Uterus (tissue), 4 donors: Measurements from ENCODE around the gene METTL4. TPM values are rescaled to one million over a fixed set of nuclear protein-coding genes. Genes with fewer than 3 reads are reported as not detected.
"Not testable (repeated sequence)": the region's sequence is repeated elsewhere in the genome, so short reads cannot be mapped to it uniquely, and the experiment has no call there.

Source experiments
- DNase-seq, 2 donors: peaks; one replicate each; pipeline ENCODE4 v3.0.0-alpha.2; 2019 to 2020
- H3K27ac ChIP-seq, 2 donors: fragments of 200-600 bp; sonication (generic); 1 replicate in 1 of 2; 2 replicates in 1 of 2; pipeline ENCODE4 v1.5.1; 2016 to 2018
- H3K27me3 ChIP-seq, 2 donors: fragments of 200-600 bp; sonication (generic); one replicate each; pipeline ENCODE4 v1.5.1; 2018 to 2019; ENCODE audit warnings: control low read depth in 1 of 2
- H3K36me3 ChIP-seq, 2 donors: fragments of 200-600 bp; sonication (generic); one replicate each; pipeline ENCODE4 v1.5.1; 2019; ENCODE audit warnings: control low read depth in 1 of 2
- H3K4me1 ChIP-seq, 2 donors: fragments of 200-600 bp; sonication (generic); one replicate each; pipeline ENCODE4 v1.5.1; 2018 to 2019; ENCODE audit warnings: control low read depth in 1 of 2
- H3K4me3 ChIP-seq, 2 donors: fragments of 200-600 bp; sonication (generic); 1 replicate in 1 of 2; 2 replicates in 1 of 2; pipeline ENCODE4 v1.5.1; 2018 to 2019; ENCODE audit warnings: mild to moderate bottlenecking in 1 of 2
- H3K9me3 ChIP-seq, 2 donors: fragments of 200-600 bp; sonication (generic); one replicate each; pipeline ENCODE4 v1.5.1; 2019; ENCODE audit warnings: control low read depth in 1 of 2
- POLR2A ChIP-seq, 2 donors: fragments of 450-650 bp; IDR thresholded peaks; one replicate each; pipeline ENCODE4 v1.6.1; 2016; ENCODE audit warnings: antibody characterized with exemption in 2 of 2, mild to moderate bottlenecking in 1 of 2, moderate library complexity in 1 of 2
- intact Hi-C: fragments of 100-400 bp; cut with DNase I; formaldehyde crosslinking; loops from one replicate; pipeline ENCODE4 v1.15.1; 2023; ENCODE audit warnings: low total_unique reads
- total RNA-seq, 4 donors: library from RNA; depleted of rRNA in 3 of 4; stranded (reverse); fragments of >200 nt in 3 of 4; gene quantifications; one replicate each; pipeline versions ENCODE4 v1.1.0 to v1.2.4, GENCODE V29; 2014 to 2023
- TF ChIP-seq, protein P1 (sequence below), 4 experiments: fragments of 200-600 bp in 2 of 4; fragments of 450-650 bp in 2 of 4; sonication (generic) in 2 of 4; IDR thresholded peaks; one replicate each; pipeline ENCODE4 v1.5.1; 2016 to 2019; ENCODE audit warnings: antibody characterized with exemption in 4 of 4, mild to moderate bottlenecking in 2 of 4, moderate library complexity in 1 of 4
- donor health status: DM: yes; HTN: yes; CAD: no.

METTL4 gene
- total RNA-seq, 4 donors from 2014 or later = 6.7 to 22.9 (median 18.5) TPM

GRCh38 chr18:2529154-2529553 is 42.2 kb downstream of the METTL4 start:
- Histone ChIP-seq H3K27me3 (no peaks in the 10 kb centered on the region), H3K9me3 (no peaks in the 10 kb centered on the region), H3K36me3 (no peaks in the 10 kb centered on the region), H3K4me3 (no peak overlapping the region), H3K4me1 (no peaks in the 10 kb centered on the region), H3K27ac (no peak overlapping the region)
- no peak for DNase-seq
- intact Hi-C loops = no loop called here
- TF ChIP-seq, protein P1, sequence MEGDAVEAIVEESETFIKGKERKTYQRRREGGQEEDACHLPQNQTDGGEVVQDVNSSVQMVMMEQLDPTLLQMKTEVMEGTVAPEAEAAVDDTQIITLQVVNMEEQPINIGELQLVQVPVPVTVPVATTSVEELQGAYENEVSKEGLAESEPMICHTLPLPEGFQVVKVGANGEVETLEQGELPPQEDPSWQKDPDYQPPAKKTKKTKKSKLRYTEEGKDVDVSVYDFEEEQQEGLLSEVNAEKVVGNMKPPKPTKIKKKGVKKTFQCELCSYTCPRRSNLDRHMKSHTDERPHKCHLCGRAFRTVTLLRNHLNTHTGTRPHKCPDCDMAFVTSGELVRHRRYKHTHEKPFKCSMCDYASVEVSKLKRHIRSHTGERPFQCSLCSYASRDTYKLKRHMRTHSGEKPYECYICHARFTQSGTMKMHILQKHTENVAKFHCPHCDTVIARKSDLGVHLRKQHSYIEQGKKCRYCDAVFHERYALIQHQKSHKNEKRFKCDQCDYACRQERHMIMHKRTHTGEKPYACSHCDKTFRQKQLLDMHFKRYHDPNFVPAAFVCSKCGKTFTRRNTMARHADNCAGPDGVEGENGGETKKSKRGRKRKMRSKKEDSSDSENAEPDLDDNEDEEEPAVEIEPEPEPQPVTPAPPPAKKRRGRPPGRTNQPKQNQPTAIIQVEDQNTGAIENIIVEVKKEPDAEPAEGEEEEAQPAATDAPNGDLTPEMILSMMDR (IDR thresholded peaks at IDR 0.05) = no peak

DNA sequence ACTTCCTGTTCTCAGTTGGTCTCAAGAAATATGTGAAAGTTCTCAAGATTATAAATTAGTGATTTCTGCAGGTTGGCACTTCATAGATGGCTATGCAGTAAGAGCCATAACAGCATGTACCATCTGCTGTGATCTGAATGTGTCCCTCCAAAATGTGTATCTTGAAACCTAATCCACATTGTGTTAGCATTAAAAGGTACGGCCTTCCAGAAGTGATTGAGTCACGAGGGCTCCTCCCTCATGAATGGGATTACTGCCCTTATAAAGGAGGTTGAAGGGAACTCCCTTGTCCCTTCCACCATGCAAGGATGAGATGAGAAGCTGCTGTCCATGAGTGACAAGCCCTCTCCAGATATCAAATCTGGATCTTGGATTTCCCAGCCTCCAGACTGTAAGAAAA is 45.0 kb downstream of the METTL4 start:
- intact Hi-C loops = no loop called here
- no peak for DNase-seq
- no peaks in the 10 kb centered on the region for H3K4me1 ChIP-seq
- H3K4me3 ChIP-seq = no peak overlapping the region
- H3K27me3 ChIP-seq = no peaks in the 10 kb centered on the region
- H3K9me3 ChIP-seq = no peaks in the 10 kb centered on the region
- no peaks in the 10 kb centered on the region for H3K36me3 ChIP-seq
- no peak overlapping the region for H3K27ac ChIP-seq
- TF ChIP-seq, protein P1 (IDR thresholded peaks at IDR 0.05) = no peak
- no peak for TF ChIP-seq POLR2A (IDR thresholded peaks at IDR 0.05)

DNA sequence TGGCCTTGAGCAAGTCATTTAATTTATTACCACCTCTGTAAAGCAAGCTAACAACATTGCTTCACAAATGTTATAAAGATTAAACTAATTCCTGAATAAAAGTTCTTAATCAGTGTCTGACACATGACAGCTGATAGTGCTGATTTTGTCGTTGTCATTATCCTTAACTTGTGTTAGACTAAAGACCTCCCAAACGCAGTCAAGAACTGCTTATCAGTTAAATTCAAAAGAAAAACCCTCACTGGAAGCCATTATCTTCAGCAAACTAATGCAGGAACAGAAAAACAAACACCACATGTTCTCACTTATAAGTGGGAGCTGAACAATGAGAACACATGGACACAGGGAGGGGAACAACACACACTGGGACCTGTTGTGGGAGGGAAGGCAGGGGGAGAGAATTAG is 46.5 kb downstream of the METTL4 start:
- H3K9me3 ChIP-seq, intact Hi-C loops, H3K36me3 ChIP-seq, H3K4me3 ChIP-seq, H3K27ac ChIP-seq, H3K4me1 ChIP-seq, H3K27me3 ChIP-seq, DNase-seq: not testable (repeated sequence)

DNA sequence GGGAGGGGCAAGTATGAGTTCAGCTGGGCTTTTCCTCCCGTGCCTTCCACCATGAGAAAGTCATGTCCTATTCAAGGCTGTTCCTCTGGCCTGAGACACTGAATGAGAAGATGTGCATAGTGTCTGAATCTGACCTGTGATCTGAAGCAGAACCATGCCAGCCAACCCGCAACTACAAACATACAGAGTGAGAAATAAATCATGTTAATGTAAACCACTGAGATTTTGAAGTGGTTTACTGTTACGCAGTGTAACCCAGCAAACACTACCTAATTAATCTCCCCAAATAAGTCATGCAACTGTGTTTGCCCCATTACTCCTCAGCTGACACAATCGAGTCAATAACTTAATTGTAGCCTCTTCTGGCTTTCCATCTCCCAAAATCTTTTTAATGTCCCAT is 49.2 kb downstream of the METTL4 start:
- no peak for DNase-seq
- Histone ChIP-seq H3K27me3 (no peaks in the 10 kb centered on the region), H3K4me3 (no peak overlapping the region), H3K9me3 (no peaks in the 10 kb centered on the region), H3K4me1 (no peaks in the 10 kb centered on the region), H3K36me3 (no peaks in the 10 kb centered on the region), H3K27ac (no peak overlapping the region)
- intact Hi-C loops = no loop called here
- no peak for TF ChIP-seq POLR2A (IDR thresholded peaks at IDR 0.05)

DNA sequence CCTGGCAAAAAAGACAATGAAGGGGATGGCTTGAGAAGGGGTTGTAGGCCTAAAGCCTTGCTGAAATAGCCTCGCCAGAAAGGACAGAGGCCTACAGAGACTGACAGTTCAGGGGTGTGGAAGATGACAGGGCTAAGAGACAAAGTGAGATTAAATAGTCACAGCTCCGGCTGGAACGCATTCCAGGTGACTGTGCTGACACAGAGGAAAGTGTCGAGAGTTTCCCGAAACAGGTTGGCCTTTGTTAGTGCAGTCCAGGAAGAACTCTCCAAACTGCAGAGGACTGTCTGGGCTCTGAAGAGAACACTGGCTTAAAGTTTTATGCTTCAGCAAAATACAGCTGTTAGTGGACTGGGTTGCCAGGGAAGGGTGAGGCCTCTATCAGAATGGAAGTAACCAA is 52.8 kb downstream of the METTL4 start:
- TF ChIP-seq, protein P1 (IDR thresholded peaks at IDR 0.05) = no peak

GRCh38 chr18:2515908-2516625 is 55.2 kb downstream of the METTL4 start:
- intact Hi-C loops = no loop called here
- TF ChIP-seq POLR2A (IDR thresholded peaks at IDR 0.05) = no peak
- TF ChIP-seq, protein P1 (IDR thresholded peaks at IDR 0.05) = no peak
- Histone ChIP-seq H3K36me3 (no peaks in the 10 kb centered on the region), H3K27me3 (no peaks in the 10 kb centered on the region), H3K9me3 (no peaks in the 10 kb centered on the region), H3K4me1 (no peaks in the 10 kb centered on the region), H3K27ac (peak overlapping the region in 1 of 2 donors; percentile 16), H3K4me3 (no peak overlapping the region)
- DNase-seq = no peak

More for the DNA sequence above, 52.8 kb downstream of the METTL4 start:
- H3K4me3 ChIP-seq = no peak overlapping the region
- no peak for DNase-seq
- no peaks in the 10 kb centered on the region for H3K36me3 ChIP-seq
- intact Hi-C loops = no loop called here
- no peaks in the 10 kb centered on the region for H3K4me1 ChIP-seq
- H3K9me3 ChIP-seq = no peaks in the 10 kb centered on the region
- no peaks in the 10 kb centered on the region for H3K27me3 ChIP-seq
- H3K27ac ChIP-seq = no peak overlapping the region
